Mucosa of descending colon (tissue), 3 donors: Measurements from ENCODE around the gene MTAP. TPM values are rescaled to one million over a fixed set of nuclear protein-coding genes. Genes with fewer than 3 reads are reported as not detected.

Experiments
- ATAC-seq: fragments of 200-7000 bp; cut with Tn5 transposase; one replicate; pipeline ENCODE4 v1.9.1; 2020; ENCODE audit warnings: mild to moderate bottlenecking, moderate library complexity
- DNase-seq, 3 donors: peaks; one replicate each; pipeline ENCODE4 v3.0.0-alpha.2; 2020
- H3K36me3 ChIP-seq: fragments of 200-600 bp; one replicate; pipeline ENCODE4 v1.8.0; 2021; ENCODE audit warnings: low read depth, mild to moderate bottlenecking
- H3K4me1 ChIP-seq: fragments of 200-600 bp; one replicate; pipeline ENCODE4 v1.8.0; 2021; ENCODE audit warnings: low read depth, mild to moderate bottlenecking
- H3K4me3 ChIP-seq: fragments of 200-600 bp; one replicate; pipeline ENCODE4 v1.8.0; 2021; ENCODE audit warnings: mild to moderate bottlenecking
- H3K9me3 ChIP-seq: fragments of 200-600 bp; one replicate; pipeline ENCODE4 v1.8.0; 2021; ENCODE audit warnings: mild to moderate bottlenecking
- CTCF ChIP-seq: fragments of 200-600 bp; IDR thresholded peaks from one replicate; pipeline ENCODE4 v1.8.0; 2022; ENCODE audit warnings: antibody characterized with exemption, mild to moderate bottlenecking
- intact Hi-C, 2 donors: fragments of 100-400 bp; cut with DNase I in 1 of 2; cut with micrococcal nuclease in 1 of 2; formaldehyde crosslinking; loops; one replicate each; pipeline versions ENCODE4 v1.11.0 to v1.11.1; 2022; cut with DNase I, micrococcal nuclease
- total RNA-seq, 3 donors: library from RNA; stranded (reverse); fragmentation: NEBNext Ultra II Directional in 2 of 3; extraction: Animal tissue kit (Norgen Biotek cat#: 25700) in 2 of 3; gene quantifications; one replicate each; pipeline versions ENCODE4 v1.2.1 to v1.2.4, GENCODE V29; 2021 to 2023
- donor health status: DM: no; HTN: no; CAD: no; lungs with moderate emphysema.
- donor health status: DM: no; HTN: no; CAD: no.
- donor health status: DM: no; HTN: yes; CAD: no.

Gene MTAP
- total RNA-seq, 3 donors from 2014 or later = 28.6 to 42.7 (median 32.4) TPM

- TF ChIP-seq CTCF = no peak
- intact Hi-C loops = no loop called here
- Histone ChIP-seq H3K4me1 (no peaks in the 10 kb centered on the region), H3K9me3 (no peaks in the 10 kb centered on the region), H3K36me3 (no peaks in the 10 kb centered on the region), H3K4me3 (no peak overlapping the region)
- ATAC-seq (no peak), DNase-seq (no peak)
Measured at GRCh38 chr9:21873540-21874221, 71.2 kb downstream of the MTAP start.

- peaks cover 15% of the 10 kb centered on the region for H3K9me3 ChIP-seq
- DNase-seq = no peak
- intact Hi-C loops = no loop called here
- H3K36me3 ChIP-seq = no peaks in the 10 kb centered on the region
- ATAC-seq = no peak
- H3K4me1 ChIP-seq = no peaks in the 10 kb centered on the region
- H3K4me3 ChIP-seq = no peak overlapping the region
- TF ChIP-seq CTCF = no peak
Measured at GRCh38 chr9:21875893-21876292, 73.5 kb downstream of the MTAP start.

- no peak for DNase-seq
- intact Hi-C loops = no loop called here
- H3K36me3 ChIP-seq = no peaks in the 10 kb centered on the region
Measured at GRCh38 chr9:21883642-21884041, 81.2 kb downstream of the MTAP start.

GRCh38 chr9:21889673-21890072, 87.2 kb downstream of the MTAP start:
- intact Hi-C loops = no loop called here
- no peaks in the 10 kb centered on the region for H3K4me1 ChIP-seq
- no peaks in the 10 kb centered on the region for H3K36me3 ChIP-seq
- ATAC-seq = no peak
- H3K4me3 ChIP-seq = no peak overlapping the region
- TF ChIP-seq CTCF = no peak
- H3K9me3 ChIP-seq = peaks cover 18% of the 10 kb centered on the region
- no peak for DNase-seq

More at GRCh38 chr9:21883642-21884041, 81.2 kb downstream of the MTAP start:
- Histone ChIP-seq H3K4me1 (no peaks in the 10 kb centered on the region), H3K4me3 (no peak overlapping the region), H3K9me3 (peaks cover 32% of the 10 kb centered on the region)
- no peak for TF ChIP-seq CTCF
- peak; percentile 13 for ATAC-seq

- no peak for TF ChIP-seq CTCF
- H3K4me3 ChIP-seq = no peak overlapping the region
- no peak for ATAC-seq
- no peak for DNase-seq
- intact Hi-C loops = no loop called here
- no peaks in the 10 kb centered on the region for H3K4me1 ChIP-seq
- no peaks in the 10 kb centered on the region for H3K36me3 ChIP-seq
- H3K9me3 ChIP-seq = peaks cover 22% of the 10 kb centered on the region
Measured at GRCh38 chr9:21890696-21891095, 88.3 kb downstream of the MTAP start.
